ENCODE measurements around the gene AQP11.

DNA sequence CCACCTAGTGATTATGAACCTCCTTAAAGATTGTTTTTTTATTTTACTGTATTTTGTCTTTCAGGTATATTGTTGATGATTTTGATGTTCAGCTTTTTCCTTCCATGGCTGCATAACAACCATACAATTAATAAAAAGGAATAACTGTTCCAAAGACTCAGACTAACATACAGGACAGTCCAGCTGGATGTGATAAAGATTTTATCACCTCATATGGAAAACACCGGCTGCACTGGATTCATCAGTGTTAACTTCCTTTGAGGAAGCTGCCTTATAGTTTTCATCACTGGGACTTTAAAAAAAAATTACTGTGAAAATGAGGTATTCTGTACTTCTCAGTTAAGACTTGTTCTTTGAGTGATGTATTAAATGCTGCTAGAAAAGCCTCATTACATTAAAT, 19.5 kb downstream of the AQP11 start:
- TF ChIP-seq CTCF (IDR thresholded peaks at IDR 0.05; ENCODE audit: extremely low read depth in 1 of 2, insufficient read depth in 1 of 2, low read depth in 1 of 2, low read length in 2 of 2) = no peak
- no peak for TF ChIP-seq POLR2A (IDR thresholded peaks at IDR 0.05; ENCODE audit: low read depth, low read length)
- TF ChIP-seq POLR2AphosphoS5 (IDR thresholded peaks at IDR 0.05; ENCODE audit: insufficient read depth, low read depth, low read length) = no peak
- TF ChIP-seq, protein P1, sequence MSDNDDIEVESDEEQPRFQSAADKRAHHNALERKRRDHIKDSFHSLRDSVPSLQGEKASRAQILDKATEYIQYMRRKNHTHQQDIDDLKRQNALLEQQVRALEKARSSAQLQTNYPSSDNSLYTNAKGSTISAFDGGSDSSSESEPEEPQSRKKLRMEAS (IDR thresholded peaks at IDR 0.05; ENCODE audit: insufficient read depth, insufficient read length) = no peak

Data from endothelial cell of umbilical vein (primary cell).